CD4-positive, alpha-beta T cell treated with Interleukin-4 for 4 hours (primary cell): ENCODE data around the gene OR51Q1.

Source experiments
- DNase-seq: peaks from one replicate; pipeline ENCODE4 v3.0.0-alpha.2; 2020

OR51Q1 gene

GRCh38 chr11:5421811-5422210 is at the start of gene OR51Q1:
OR51Q1 (plus strand) TSS chr11:5422111; CDS start chr11:5422201, 90 bp downstream.
- DNase-seq: no peak

- no peak for DNase-seq
Observed at GRCh38 chr11:5380740-5381342, 41.1 kb upstream of the OR51Q1 start.

- DNase-seq: no peak
Observed at GRCh38 chr11:5383576-5383975, 38.3 kb upstream of the OR51Q1 start, which contains the start of gene OR51M1. OR51M1 (plus strand) TSS chr11:5383812; CDS start chr11:5389399, 5,587 bp downstream.

- DNase-seq: no peak
Observed at GRCh38 chr11:5384335-5384734, 37.6 kb upstream of the OR51Q1 start.

DNA sequence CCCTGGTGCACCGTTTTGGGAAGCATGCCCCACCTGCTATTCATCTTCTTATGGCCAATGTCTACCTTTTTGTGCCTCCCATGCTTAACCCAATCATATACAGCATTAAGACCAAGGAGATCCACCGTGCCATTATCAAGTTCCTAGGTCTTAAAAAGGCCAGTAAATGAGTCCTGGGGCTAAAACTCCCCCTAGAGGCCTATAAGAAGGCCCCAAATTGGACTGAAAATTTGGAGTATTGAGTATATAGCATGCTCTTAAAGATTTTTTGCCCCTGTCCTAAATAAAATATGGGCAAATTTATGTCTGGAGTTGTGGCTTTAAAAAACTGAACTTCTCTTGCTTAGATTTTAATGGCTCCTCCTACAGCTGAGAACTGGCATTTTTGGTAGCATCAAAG is 31.7 kb upstream of the OR51Q1 start:
- DNase-seq: no peak

DNA sequence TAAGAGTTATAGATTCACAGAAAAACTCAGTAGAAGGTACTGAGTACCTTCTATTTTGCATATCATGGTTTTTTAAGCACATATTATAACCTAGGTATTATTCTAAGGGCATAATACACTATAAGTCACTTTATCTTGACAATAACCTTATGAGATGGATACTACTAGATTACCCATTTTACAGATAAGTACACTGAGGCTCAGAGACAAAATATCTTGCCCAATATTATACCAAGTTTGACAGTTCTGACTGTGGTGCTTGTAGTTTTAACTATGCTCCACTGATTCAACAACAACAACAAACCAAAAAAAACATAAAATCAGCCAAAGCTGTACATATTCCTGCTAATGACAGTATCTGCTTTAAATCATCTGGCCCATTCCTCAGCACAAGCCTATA is 27.8 kb upstream of the OR51Q1 start:
- no peak for DNase-seq

DNA sequence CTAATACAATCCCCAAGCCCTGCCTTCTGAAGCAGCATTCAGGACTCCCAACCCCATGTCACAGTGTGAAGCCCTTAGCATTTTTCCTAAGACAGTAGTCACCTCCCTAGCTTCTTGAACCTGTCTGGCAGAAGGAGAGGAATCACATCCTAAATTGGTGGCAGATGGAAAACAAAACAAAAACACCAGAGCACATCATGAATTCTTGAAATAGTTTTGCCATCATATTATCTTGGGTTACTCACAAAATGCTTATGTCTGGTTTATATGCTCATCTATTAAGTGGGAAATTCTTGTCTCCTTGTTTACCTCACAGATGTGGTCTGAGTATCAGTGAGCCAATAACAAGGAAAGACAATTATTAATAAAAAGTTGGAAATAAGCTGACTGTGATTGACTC is 23.0 kb upstream of the OR51Q1 start:
- DNase-seq: no peak

DNA sequence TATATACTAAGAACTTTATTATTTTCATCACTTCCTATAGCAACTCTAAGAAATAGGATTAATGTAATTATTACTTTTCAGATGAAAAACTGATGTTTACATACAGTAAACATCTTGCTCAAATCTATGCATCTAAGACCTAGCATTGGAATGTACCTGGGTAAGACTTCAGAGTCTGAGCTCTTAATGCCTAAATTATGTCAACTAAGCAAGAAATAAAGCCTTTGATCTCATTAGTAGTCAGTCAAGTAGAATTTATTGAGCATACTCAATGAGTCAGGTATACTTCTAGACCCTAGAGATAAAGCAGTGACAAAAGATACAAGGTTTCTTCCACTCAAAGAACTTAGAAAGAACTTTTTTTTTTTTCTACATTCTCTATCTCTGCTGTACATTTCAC is 16.7 kb upstream of the OR51Q1 start:
- no peak for DNase-seq

DNA sequence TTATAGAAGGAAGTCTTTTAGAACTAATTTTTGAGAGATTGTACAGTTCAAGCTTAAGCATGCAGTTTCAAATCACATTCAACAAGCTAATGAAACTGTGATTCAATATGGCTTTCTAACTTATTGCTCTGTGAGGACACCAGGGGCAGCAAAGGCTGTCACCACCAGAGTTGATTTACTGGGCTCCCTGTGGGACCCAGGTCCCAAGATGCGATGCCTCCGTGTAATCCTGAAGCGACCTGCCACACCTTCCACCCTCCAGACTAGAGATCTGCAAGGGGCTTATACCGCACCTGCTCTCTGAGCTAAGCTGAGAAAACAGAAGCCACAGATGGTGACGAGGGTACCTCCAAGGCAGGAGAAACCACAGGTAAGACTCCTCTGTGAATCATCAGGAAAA is 918 bp upstream of the OR51Q1 start:
- DNase-seq: no peak

DNA sequence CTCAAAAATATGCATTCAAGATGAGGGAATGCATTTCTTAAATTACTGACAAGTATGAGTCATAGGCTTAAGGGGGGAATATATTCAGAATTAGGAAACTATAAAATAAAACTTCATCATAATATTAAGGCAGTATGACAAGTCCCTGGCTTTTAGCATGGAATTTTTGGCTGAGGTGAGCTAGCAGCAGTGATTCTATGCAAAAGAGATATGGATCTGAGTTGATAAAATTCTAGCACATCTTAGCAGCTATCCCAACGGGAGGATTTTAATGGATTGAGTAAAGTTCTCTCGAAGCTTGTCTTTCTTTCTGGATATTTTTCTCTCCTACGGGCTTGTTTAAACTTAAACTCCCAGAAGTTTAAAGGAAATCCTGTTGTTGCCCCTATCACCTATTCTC is 1.2 kb downstream of the OR51Q1 start:
- DNase-seq: no peak

GRCh38 chr11:5441414-5441813 is 19.5 kb downstream of the OR51Q1 start, which contains the start of gene OR51I1:
OR51I1 (minus strand) TSS chr11:5441514; CDS start chr11:5441514, 0 bp downstream.
- DNase-seq: no peak

GRCh38 chr11:5443835-5444393 is 22.0 kb downstream of the OR51Q1 start:
- no peak for DNase-seq

DNA sequence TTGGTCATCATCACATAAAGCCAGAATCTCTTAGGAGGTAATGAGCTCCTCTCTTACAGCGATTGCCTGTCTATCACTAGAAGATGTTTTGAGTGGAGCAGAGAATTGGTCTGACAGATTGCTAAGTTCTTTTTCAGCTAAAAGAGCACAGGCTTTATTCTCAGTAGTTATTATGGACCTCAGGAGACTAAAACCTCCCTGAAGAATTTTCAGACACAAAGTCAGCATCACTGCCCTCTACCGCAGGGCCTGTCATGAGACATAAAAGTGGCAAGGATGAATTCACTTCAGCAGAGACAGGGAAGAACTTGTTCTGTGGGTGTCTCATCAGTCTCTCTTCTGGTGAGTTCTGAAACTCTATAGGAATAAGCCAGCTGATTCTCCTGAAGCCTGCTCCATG is 27.1 kb downstream of the OR51Q1 start, which contains the start of gene OR51I2:
Gene OR51I2, plus strand, starts transcription at position 301 of the 400 bp plus-strand sequence. CDS start 4,166 bp downstream, outside the sequence.
- no peak for DNase-seq

DNA sequence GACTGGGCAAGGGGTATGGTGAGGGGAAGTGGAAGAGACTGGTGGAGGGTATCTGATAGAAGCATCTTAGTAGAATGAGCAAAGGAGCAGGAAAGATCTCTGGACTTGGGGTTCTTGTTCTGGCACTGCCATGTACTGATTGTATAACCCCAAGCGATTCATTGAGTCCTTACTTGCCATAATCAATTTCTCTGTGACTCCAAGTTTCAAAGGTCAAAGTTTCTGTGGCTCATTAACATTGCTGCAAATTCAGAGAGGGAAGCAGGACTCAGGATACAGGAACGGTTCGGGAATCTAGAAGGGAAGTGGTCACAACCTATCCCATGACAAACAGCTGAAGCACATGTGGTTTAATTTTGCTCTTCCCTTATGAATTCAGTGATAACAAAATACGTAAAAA is 27.5 kb downstream of the OR51Q1 start:
- DNase-seq: no peak

GRCh38 chr11:5460983-5461621 is 39.2 kb downstream of the OR51Q1 start:
- no peak for DNase-seq

GRCh38 chr11:5467527-5467926 is 45.6 kb downstream of the OR51Q1 start:
- no peak for DNase-seq
